ENCODE measurements around the gene EPB41L4A.
A peak's percentile ranks its signal among the peaks of the same experiment; 100 is the strongest.

The EPB41L4A gene

DNA sequence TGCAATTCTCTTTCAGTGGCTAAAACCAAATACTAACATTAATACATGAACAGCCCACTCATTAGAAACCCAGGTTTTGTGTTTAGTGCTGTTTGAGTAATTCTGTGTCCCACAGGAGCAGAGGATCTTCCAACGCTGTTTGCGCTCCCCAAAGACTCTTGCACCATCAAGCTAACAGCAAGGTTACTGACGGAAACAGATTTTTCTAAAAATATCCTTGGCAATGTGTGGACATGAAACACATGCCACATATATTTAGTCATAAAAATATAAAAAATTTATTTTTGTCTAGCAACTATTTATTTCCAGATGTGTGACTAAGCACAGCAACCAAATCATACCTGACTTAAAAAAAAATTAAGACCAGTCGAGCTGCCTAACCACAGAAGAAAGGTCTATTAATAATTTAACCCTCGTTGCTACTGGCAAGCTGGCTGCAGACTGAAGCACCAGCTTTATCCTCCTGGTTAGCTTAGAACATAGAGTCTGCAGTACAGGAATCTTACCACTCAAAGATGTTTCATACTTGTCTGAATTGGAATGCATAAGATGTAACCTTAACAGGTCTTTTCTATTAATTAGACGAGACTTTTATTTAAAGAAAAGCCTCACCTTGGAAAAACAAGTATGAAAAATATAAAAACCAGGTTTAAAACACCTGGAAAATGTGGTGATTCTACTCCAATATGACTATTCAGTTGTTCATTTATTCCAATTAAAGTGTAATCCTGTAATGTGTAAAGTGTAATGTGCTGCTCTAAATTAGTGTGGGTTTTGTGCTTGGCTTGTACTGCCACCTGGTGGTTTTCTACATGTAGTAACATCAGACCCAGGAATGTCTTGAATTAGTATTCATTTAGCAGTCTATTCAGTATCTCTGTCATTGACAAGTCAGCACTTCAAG lies 272.5 kb downstream of the EPB41L4A start:
- DNase-seq = peak; percentile 61 to 68

DNA sequence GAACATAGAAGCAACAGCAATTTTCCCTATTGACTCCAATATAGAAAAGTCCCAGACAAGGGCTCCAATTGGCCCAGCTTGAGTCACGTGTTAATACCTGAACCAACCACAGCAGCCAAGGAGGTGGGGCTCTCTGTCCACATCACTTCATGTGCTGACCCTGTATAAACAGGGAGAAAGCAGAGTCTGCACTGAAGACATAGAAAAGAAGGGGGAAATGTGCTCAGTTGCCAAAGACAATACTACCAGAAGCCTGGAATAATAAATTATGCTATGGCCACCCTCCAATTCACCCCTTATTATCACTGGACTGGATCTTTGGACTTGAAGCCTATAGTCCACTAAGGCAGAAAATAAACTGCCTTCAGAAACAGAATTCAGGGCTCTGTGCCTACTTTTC lies 275.4 kb downstream of the EPB41L4A start:
- no peak for DNase-seq

DNA sequence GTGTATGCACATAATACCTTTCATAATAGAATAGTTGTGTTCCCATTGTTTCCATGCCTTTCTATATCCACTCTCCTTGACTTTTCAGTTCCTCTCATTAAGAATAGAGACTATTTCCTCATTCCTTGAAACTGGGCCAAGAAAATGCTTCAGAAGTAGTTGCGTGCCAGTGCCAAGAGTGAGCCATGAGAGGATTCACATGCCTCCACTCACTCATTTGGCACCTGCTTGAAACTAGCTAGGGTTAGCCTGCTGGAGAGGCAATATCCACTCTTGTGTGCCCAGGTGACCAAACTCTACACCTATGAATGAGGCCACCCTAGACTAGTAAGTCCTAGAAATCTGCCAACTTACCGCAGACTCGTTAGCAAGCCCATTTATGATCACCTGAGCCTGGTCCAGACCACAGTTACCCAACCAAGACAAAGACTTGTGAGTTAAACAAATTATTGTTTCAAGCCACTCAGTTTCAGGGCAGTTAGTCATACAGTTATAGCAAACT lies 276.3 kb downstream of the EPB41L4A start:
- DNase-seq = no peak

DNA sequence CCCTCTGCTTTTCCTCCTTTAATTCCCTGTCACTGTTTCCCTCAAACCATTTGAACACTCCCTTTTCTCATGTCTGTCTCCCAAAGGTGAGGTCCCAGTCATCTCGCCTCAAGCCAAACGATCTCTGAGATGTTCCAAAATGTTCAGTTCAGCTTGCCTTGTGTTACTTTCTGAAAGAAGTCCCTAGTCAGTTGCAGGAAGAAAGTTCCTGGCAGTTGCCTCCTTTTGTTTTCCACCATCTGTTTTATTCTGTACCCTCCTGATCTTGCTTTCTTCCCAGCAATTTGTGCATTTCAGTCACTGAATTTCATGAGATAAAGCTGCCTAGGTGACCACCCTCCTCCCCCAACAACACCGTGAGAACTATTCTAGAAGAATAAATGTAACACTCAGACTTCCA lies 277.5 kb downstream of the EPB41L4A start:
- no peak for DNase-seq

DNA sequence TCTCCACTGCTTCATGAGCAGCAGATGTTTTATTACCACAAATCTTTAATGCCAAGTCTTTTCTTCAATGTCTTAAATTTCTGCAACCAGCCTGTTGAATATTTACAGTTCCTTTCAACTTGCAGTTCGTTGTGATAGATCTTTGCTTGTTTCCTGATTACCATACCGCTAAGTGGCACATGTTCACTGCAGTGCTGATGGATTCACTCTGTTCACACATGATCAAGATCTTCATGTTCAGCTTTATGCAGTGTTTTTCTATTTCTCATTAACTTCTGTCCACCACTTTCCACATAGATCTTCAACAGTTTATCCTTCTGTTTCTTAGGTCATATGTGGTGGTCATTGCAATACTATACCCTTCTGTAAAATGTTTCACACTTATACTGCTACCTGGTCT lies 280.6 kb downstream of the EPB41L4A start:
- no peak for DNase-seq

DNA sequence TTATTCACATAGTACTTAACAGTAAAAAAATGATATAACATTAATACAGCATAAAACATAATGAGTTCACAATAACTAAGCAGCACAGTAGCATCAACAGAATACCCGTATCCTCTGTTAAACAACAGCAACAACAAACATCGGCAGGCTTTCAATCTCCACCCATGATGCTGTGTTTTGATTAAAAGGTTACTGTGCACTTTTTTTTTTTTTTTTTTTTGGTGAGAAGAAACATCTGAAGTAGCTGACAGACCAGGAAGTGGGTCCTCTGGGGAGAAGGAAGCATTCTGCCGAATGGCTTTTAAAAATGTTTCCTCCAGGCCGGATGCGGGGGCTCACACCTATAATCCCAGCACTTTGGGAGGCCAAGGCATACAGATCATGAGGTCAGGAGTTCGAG lies 282.3 kb downstream of the EPB41L4A start:
- no peak for DNase-seq

DNA sequence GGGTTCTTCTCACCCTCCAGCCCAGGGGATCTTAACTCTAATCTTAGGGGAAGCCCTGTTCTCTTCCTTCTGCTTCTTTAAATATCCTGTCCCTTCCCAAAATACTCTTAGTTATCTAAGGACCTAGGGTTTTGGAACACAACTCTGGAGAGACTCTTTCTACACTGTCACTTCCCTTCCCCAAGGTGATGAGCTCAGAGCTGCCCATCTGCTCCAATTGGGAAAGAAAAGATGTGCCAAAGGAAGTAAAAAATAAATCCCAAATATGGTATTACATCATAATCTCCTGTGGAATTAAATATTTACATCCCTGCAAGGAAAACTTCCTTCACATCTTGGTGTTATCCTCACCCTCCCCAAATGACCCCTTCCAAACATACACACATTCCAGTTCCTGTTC lies 291.2 kb downstream of the EPB41L4A start:
- no peak for DNase-seq

DNA sequence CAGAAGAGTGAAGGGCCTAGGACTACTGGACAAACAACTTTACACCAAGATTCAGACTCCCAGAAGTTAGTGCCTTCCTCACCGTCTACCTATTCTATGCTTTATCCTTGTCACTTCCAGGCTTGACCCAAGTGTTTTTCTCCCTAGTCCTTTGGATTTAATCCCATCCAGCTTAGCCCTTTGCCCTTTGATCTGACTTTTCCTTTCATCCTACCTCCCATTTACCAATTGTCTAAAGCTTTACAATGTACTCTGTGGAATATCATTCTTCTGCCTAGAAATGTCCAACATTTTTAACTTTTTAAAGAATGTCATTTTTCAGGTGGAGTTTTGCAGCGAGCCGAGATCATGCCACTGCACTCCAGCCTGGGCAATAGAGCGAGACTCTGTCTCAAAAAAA lies 292.1 kb downstream of the EPB41L4A start:
- no peak for DNase-seq

DNA sequence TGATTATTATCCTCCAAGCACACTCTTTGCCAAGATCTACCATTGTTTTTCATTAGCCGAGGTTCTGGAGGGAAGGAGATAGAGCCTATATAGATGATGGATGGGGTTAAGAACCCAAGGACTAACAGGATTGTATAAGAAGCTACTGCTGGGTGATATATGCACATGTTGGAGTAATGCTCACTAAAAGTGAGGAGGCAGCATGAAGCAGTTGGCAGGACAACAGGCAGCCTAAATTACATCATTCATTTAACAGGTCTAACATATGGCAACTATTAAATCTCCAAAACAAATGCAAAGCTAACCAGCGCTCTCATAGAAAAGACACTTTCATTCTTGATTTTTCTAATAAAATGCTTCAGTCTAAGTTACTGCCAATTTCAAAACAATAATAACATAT lies 293.2 kb downstream of the EPB41L4A start:
- DNase-seq = no peak

DNA sequence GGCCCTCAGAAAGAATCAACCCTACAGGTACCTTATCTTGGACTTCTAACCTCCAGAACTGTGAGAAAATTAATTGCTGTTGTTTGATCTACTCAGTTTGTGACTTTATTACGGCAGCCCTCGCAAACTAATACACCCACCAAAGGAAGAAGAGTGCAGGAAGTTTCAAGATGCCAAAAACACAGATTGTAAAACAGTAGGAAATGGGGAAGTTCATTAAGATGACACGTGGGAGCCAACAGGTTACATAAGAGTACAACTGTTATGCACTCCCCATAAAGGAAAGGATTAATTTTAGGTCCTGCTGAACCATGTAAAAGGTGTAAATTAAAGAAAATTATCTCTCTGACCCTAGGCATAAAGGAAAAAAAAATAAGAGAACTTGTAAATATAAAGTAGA lies 294.3 kb downstream of the EPB41L4A start:
- no peak for DNase-seq

DNA sequence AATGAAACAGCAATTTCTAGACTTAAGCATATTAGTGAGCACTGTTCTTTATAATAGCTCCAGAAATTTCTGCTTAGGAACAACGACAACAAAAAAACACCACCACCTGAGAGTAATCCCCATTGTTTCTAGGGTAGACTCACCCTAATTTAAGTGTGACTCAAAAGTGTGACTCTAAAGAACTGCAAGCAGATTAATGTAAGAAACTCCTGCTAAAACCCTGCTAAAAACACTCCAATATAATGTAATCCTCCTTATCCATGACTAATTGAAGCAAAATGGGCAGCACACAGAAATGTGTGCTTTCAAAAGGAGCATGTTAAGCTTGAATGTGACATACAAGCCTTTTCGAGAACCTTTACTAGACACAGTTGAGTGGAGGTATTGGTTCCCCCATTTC lies 296.0 kb downstream of the EPB41L4A start:
- DNase-seq = no peak

DNA sequence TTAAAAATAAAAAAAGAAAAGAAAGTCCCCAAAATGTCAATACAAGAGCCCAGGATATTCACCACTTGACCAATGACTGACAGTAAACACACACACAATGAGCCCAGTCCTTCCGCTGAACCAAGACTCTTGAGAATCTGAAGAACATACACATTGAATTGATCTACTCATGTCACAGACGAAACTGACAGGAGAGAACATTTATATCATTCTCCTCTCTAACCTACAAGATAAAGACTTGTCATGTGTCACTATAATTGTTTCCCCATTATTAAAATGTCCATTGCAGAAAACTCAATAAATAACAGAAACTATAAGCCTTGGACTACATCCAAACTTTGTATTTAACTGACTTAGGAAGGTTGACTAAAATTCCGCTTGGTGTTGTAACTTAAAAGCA lies 296.7 kb downstream of the EPB41L4A start:
- DNase-seq = no peak

DNA sequence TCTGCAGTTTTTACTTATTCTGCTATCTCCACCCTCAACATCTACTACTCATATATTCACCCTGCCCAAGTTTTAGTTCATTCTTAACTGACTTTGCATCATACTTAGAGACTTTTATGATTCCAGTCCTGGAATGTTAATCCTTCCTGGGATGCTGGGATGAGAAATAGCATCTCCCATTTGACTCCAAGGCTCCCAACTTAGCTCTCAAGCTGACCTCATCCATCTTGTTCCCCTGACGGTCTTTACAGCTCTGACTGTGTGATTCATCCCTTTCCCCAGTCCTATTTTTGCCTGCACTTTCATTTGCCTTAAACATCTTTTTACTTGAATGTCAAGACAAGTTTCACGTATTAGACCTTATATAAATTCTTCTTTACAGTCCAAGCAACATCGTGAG lies 297.8 kb downstream of the EPB41L4A start:
- no peak for DNase-seq

DNA sequence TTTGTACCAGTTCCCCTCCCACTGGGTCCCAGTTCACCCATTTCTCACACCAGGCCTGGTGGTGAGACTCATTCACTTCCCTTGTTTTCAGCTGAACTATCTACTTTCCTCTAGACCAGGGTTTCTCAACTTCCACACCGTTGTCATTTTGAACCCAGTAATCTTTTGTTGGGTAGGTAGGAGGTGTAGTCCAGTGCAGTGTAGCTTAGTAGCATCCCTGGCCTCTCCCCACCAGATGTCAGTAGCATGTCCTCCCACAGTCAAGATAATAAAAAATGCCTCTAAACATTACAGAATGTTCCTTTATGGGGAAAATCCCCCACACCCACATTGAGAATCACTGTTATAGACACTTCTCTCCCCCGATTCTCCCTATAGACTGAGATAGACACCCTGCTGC lies 299.1 kb downstream of the EPB41L4A start:
- no peak for DNase-seq

DNA sequence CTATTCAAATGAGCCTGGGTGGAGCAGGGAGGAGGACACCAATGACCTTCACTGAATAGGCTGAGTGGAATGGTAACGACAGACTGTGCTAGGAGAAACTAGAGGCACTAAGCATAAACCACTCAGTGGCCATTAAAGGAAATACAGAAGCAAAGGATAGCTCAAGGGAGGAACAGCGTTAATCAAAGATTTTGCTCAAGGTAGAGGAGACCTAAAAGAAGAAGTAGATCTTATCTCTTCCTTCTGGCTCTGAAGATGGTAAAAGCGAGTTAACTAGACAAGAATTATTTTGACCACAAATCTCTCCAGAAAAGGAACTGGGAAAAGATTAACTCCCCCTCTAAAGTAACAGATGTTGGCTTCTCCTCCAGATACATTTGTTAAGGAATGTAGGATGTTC lies 299.6 kb downstream of the EPB41L4A start:
- no peak for DNase-seq

DNA sequence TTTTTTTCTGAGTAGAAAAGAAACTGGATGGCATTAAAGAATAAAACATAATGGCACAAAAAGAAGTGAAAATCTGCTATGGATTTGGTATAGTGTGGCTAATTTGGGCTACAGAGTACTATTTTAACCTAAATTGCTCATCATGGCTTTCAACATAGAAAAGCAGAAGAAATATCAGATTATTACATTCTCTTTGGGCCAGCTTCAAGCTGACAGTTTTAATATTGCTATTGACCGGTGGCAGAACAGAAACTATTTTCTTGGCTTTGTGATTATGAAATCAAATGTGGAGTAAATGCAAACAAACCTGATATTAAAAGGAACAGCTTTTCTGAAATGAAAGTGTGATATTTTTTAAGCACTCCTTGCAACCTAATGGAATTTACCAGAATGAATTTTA lies 301.5 kb downstream of the EPB41L4A start:
- no peak for DNase-seq

DNA sequence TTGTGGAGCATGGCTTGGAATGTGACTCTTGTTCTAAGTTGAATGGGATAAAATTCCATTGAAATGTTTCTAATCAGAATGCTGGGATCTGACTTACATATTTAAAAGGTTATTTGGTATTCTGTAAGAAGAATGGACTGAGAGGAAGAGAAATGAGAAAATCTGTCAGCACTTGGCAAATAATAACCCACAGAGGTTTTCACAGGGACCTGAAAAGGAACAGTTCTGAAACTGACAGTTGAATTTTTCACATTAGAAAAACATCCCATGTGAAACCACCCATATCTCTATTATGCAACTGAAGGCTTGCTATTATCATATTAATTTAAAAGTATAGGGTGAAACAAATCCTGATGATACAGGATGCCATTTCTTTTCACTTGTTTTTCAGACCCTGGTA lies 302.7 kb downstream of the EPB41L4A start:
- DNase-seq = no peak

DNA sequence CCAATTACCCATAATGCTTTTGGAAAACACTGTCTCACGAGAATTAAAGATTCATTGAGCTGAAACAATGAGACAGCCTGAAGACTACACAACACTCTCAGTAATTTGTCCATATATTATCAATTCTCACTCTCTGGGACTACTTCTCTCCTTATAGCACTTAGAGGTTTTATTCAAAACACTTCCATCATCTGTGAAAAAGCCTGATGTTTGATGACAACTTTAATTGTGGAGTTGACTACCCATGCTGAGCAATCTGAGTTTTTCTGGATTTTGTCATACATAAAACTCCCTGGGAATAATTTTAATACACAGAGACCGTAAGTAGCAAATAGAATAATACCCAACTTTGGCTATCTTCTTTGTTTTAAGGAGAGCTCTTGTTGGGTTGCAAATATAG lies 305.5 kb downstream of the EPB41L4A start:
- DNase-seq = no peak

Data from CD4-positive, alpha-beta T cell treated with Interleukin-1 beta for 1 hour (primary cell).